Mammary epithelial cell (primary cell): ENCODE measurements around the gene NKPD1.

Source experiments
- EZH2 ChIP-seq: IDR thresholded peaks from 2 replicates; pipeline ENCODE4 v1.6.1; 2012; ENCODE audit warnings: low read length, inconsistent platforms, borderline replicate concordance
- TF ChIP-seq, protein P1 (sequence below), 2 donors: IDR thresholded peaks in 1 of 2; conservative IDR thresholded peaks in 1 of 2; 2 replicates each; pipeline ENCODE4 v1.5.1; 2011 to 2012; ENCODE audit warnings: inconsistent platforms in 2 of 2, low read length in 2 of 2, mild to moderate bottlenecking in 2 of 2, control low read depth in 1 of 2, low read depth in 1 of 2; ENCODE audit not compliant: insufficient read depth in 1 of 2; ENCODE audit errors: extremely low read depth in 1 of 2

DNA sequence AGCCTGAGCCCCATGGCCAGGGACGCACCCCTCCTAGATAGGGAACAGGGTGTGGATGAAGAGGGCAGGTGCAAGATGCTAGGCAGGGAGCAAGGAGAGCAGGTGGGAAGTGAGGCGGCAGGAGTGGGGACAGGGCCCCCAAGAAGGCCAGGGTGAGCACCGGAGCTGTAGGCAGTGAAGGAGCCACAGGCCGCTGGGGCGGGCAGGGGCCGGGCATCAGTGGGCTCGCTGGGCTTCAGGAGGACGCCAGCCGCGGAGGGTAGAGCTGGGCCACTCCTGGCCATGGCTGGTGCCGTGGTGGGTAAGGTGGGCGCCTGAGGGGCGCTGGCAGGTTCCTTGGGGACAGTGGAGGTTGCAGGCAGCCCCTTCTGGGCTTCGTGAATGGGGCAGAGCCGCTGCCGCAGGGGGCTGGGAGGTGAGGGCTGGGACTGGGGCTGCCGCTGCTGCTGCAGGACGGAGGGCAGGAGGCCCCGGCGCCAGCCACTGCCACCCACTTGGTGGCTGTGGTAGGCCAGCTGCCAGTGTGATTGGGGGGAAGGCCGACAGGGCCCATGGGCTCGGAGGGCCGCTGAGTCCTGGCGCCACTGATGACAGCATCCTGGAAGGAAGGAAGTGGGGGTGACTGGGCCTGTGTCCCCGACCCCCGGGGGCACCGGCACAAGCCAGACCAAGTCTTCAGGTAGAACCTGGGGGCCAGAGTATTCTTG, 2.1 kb downstream of the NKPD1 start:
- TF ChIP-seq, protein P1, sequence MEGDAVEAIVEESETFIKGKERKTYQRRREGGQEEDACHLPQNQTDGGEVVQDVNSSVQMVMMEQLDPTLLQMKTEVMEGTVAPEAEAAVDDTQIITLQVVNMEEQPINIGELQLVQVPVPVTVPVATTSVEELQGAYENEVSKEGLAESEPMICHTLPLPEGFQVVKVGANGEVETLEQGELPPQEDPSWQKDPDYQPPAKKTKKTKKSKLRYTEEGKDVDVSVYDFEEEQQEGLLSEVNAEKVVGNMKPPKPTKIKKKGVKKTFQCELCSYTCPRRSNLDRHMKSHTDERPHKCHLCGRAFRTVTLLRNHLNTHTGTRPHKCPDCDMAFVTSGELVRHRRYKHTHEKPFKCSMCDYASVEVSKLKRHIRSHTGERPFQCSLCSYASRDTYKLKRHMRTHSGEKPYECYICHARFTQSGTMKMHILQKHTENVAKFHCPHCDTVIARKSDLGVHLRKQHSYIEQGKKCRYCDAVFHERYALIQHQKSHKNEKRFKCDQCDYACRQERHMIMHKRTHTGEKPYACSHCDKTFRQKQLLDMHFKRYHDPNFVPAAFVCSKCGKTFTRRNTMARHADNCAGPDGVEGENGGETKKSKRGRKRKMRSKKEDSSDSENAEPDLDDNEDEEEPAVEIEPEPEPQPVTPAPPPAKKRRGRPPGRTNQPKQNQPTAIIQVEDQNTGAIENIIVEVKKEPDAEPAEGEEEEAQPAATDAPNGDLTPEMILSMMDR (conservative IDR thresholded peaks at IDR 0.05 in 1 of 2, IDR thresholded peaks at IDR 0.05 in 1 of 2; ENCODE audit: extremely low read depth in 1 of 2, insufficient read depth in 1 of 2, low read depth in 1 of 2, low read length in 2 of 2) = no peak
- no peak for TF ChIP-seq EZH2
